ENCODE data around the gene RAET1G.
"Not testable (repeated sequence)": the region's sequence is repeated elsewhere in the genome, so short reads cannot be mapped to it uniquely, and the experiment has no call there.

The RAET1G gene

DNA sequence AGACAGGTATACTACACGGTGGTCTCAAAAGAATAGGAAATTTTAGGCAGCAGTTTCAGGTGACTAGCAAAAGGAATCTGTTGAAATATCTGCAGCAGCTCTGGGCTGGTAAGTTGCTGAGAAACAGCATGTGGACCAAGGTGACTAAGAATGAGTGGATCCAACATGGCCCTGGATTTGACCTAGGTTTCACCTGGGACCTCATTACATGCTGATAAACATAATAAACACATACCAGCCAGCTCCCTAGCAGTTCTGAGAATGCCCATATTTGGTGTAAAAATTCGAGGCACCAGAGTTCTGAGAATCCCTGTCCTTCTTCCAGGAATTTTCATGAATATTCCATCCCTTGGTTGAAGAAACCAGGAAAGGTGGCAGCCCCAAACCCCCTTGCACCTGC, 30.5 kb upstream of the RAET1G start:
- H3K4me3 ChIP-seq (ENCODE audit: low read depth, low read length); DNase-seq (ENCODE audit: low read depth): not testable (repeated sequence)

DNA sequence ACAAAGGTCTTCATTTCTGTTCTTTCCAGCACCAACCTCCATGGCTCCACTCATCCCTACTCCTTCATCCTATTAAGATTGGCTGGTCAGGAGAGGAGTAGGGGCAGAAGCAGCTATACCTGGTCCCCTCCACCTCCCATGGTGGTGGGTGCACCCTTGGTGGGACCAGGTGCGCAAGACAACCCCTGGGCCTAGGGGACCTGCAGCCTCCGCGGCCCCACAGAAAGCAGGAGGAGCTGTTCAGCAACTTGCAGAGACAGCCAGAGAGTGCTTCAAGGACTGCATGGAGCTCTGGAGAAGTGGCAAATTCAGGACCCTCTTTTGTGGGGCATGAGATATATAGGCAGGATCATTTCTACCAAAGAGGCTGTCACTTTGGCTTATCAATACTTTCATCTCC, 28.7 kb upstream of the RAET1G start:
- no peak overlapping the region for H3K4me3 ChIP-seq (ENCODE audit: low read depth, low read length)
- no peak for DNase-seq (ENCODE audit: low read depth)
- TF ChIP-seq, protein P1, sequence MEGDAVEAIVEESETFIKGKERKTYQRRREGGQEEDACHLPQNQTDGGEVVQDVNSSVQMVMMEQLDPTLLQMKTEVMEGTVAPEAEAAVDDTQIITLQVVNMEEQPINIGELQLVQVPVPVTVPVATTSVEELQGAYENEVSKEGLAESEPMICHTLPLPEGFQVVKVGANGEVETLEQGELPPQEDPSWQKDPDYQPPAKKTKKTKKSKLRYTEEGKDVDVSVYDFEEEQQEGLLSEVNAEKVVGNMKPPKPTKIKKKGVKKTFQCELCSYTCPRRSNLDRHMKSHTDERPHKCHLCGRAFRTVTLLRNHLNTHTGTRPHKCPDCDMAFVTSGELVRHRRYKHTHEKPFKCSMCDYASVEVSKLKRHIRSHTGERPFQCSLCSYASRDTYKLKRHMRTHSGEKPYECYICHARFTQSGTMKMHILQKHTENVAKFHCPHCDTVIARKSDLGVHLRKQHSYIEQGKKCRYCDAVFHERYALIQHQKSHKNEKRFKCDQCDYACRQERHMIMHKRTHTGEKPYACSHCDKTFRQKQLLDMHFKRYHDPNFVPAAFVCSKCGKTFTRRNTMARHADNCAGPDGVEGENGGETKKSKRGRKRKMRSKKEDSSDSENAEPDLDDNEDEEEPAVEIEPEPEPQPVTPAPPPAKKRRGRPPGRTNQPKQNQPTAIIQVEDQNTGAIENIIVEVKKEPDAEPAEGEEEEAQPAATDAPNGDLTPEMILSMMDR (conservative IDR thresholded peaks at IDR 0.05; ENCODE audit: low read depth, low read length): no peak

GRCh38 chr6:149951096-149951495, 28.2 kb upstream of the RAET1G start:
- TF ChIP-seq, protein P1 (conservative IDR thresholded peaks at IDR 0.05; ENCODE audit: low read depth, low read length): no peak
- DNase-seq (ENCODE audit: low read depth): no peak
- no peak overlapping the region for H3K4me3 ChIP-seq (ENCODE audit: low read depth, low read length)

GRCh38 chr6:149950423-149950822, 27.5 kb upstream of the RAET1G start:
- DNase-seq (ENCODE audit: low read depth): no peak
- TF ChIP-seq, protein P1 (conservative IDR thresholded peaks at IDR 0.05; ENCODE audit: low read depth, low read length): no peak
- H3K4me3 ChIP-seq (ENCODE audit: low read depth, low read length): no peak overlapping the region

DNA sequence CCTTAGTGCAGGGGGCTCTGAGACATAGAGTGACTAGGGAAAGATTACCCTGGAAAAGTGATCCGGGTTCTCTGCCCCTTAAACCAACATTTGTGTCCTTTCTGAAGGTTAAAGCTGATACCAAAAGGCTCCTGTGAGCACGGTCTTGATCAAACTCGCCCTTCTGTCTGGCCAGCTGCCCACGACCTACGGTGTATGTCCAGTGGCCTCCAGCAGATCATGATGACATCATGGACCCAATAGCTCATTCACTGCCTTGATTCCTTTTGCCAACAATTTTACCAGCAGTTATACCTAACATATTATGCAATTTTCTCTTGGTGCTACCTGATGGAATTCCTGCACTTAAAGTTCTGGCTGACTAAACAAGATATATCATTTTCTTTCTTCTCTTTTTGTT, 25.7 kb upstream of the RAET1G start:
- H3K4me3 ChIP-seq (ENCODE audit: low read depth, low read length): no peak overlapping the region
- TF ChIP-seq, protein P1 (conservative IDR thresholded peaks at IDR 0.05; ENCODE audit: low read depth, low read length): no peak
- DNase-seq (ENCODE audit: low read depth): no peak

- no peak overlapping the region for H3K4me3 ChIP-seq (ENCODE audit: low read depth, low read length)
- no peak for DNase-seq (ENCODE audit: low read depth)
- TF ChIP-seq, protein P1 (conservative IDR thresholded peaks at IDR 0.05; ENCODE audit: low read depth, low read length): no peak
These were observed 25.1 kb upstream of the RAET1G start for GRCh38 chr6:149948011-149948410.

- DNase-seq (ENCODE audit: low read depth); H3K4me3 ChIP-seq (ENCODE audit: low read depth, low read length): not testable (repeated sequence)
These were observed 24.6 kb upstream of the RAET1G start for GRCh38 chr6:149947533-149947932.

- not testable (repeated sequence) for H3K4me3 ChIP-seq (ENCODE audit: low read depth, low read length)
These were observed 23.7 kb upstream of the RAET1G start for GRCh38 chr6:149946631-149947030.

GRCh38 chr6:149945276-149945675, 22.4 kb upstream of the RAET1G start:
- not testable (repeated sequence) for H3K4me3 ChIP-seq (ENCODE audit: low read depth, low read length); DNase-seq (ENCODE audit: low read depth)

More at GRCh38 chr6:149946631-149947030, 23.7 kb upstream of the RAET1G start:
- DNase-seq (ENCODE audit: low read depth): not testable (repeated sequence)

- not testable (repeated sequence) for H3K4me3 ChIP-seq (ENCODE audit: low read depth, low read length); DNase-seq (ENCODE audit: low read depth)
These were observed 20.4 kb upstream of the RAET1G start for GRCh38 chr6:149943321-149943720.
